Head of caudate nucleus (tissue), 42 donors: ENCODE data around the gene RNU5D-1.
"Not testable (repeated sequence)": the region's sequence is repeated elsewhere in the genome, so short reads cannot be mapped to it uniquely, and the experiment has no call there.

Source experiments
- DNase-seq, 42 donors: peaks; one replicate each; pipeline versions ENCODE4 v3.0.0 to v3.0.0-alpha.2; 2020 to 2021; ENCODE audit warnings: mixed read lengths in 7 of 42
- intact Hi-C: fragments of 100-400 bp; cut with DNase I; formaldehyde crosslinking; loops from one replicate; pipeline ENCODE4 v1.15.0; 2022

Gene RNU5D-1

GRCh38 chr1:44738953-44739306 lies 8.0 kb upstream of the RNU5D-1 start:
- DNase-seq: not testable (repeated sequence)
- intact Hi-C loops: loop anchor here (10.0 kb wide), 1 partner anchor 566 kb away; no protein-coding TSS in a partner anchor

- DNase-seq: no peak
- intact Hi-C loops: loop anchor here (10.0 kb wide), 1 partner anchor 569 kb away; no protein-coding TSS in a partner anchor
These were observed 5.0 kb upstream of the RNU5D-1 start for GRCh38 chr1:44735992-44736391.

- intact Hi-C loops: loop anchor here (10.0 kb wide), 1 partner anchor 571 kb away; no protein-coding TSS in a partner anchor
These were observed 2.8 kb upstream of the RNU5D-1 start for GRCh38 chr1:44733784-44734183.

GRCh38 chr1:44733365-44733764 lies 2.4 kb upstream of the RNU5D-1 start:
- intact Hi-C loops: loop anchor here (10.0 kb wide), 1 partner anchor 571 kb away; no protein-coding TSS in a partner anchor
- DNase-seq: no peak

More at GRCh38 chr1:44733784-44734183, 2.8 kb upstream of the RNU5D-1 start:
- DNase-seq: no peak

GRCh38 chr1:44724955-44725698 lies 5.8 kb downstream of the RNU5D-1 start:
- intact Hi-C loops: no loop called here
- no peak for DNase-seq

GRCh38 chr1:44724296-44724954 lies 6.5 kb downstream of the RNU5D-1 start:
- intact Hi-C loops: no loop called here
- no peak for DNase-seq

GRCh38 chr1:44723496-44724295 lies 7.3 kb downstream of the RNU5D-1 start:
- DNase-seq: peak in 16 of 42 donors; percentile 12 to 55 (median 33)
- intact Hi-C loops: no loop called here

GRCh38 chr1:44723064-44723463 lies 7.9 kb downstream of the RNU5D-1 start:
- intact Hi-C loops: no loop called here
- DNase-seq: no peak

GRCh38 chr1:44721485-44722361 lies 9.2 kb downstream of the RNU5D-1 start:
- intact Hi-C loops: no loop called here
- peak in 14 of 42 donors; percentile 14 to 58 (median 28) for DNase-seq

- intact Hi-C loops: no loop called here
- no peak for DNase-seq
These were observed 10.7 kb downstream of the RNU5D-1 start for GRCh38 chr1:44720281-44720680.

- no peak for DNase-seq
- intact Hi-C loops: no loop called here
These were observed 11.7 kb downstream of the RNU5D-1 start for GRCh38 chr1:44719318-44719717.

- no peak for DNase-seq
- intact Hi-C loops: no loop called here
These were observed 12.9 kb downstream of the RNU5D-1 start for GRCh38 chr1:44718091-44718490.

GRCh38 chr1:44717653-44718052 lies 13.3 kb downstream of the RNU5D-1 start:
- intact Hi-C loops: no loop called here

GRCh38 chr1:44717156-44717555 lies 13.8 kb downstream of the RNU5D-1 start:
- no peak for DNase-seq

More at GRCh38 chr1:44717653-44718052, 13.3 kb downstream of the RNU5D-1 start:
- no peak for DNase-seq

GRCh38 chr1:44714944-44715571 lies 15.9 kb downstream of the RNU5D-1 start:
- DNase-seq: peak; percentile 33 to 90 (median 74)
- intact Hi-C loops: no loop called here

More at GRCh38 chr1:44717156-44717555, 13.8 kb downstream of the RNU5D-1 start:
- intact Hi-C loops: no loop called here

GRCh38 chr1:44714532-44714931 lies 16.4 kb downstream of the RNU5D-1 start:
- intact Hi-C loops: no loop called here
- DNase-seq: no peak

- no peak for DNase-seq
- intact Hi-C loops: no loop called here
These were observed 17.6 kb downstream of the RNU5D-1 start for GRCh38 chr1:44713321-44713781.
